Stimulated activated CD4-positive, alpha-beta T cell treated with anti-CD3 and anti-CD28 coated beads, TNF-alpha, amount 100 ng/mL, for 4 hours (primary cell): ENCODE data around the gene PARVA.
"Not testable (repeated sequence)": the region's sequence is repeated elsewhere in the genome, so short reads cannot be mapped to it uniquely, and the experiment has no call there.

ENCODE experiments used
- DNase-seq, 3 experiments: peaks; one replicate each; pipeline ENCODE4 v3.0.0-alpha.2; 2020; ENCODE audit warnings: low read depth in 3 of 3

The PARVA gene

GRCh38 chr11:12377106-12377823, at the start of gene PARVA:
TSS of gene PARVA (plus strand) at chr11:12377571. CDS start at chr11:12377648, 77 bp downstream.
- DNase-seq: no peak

GRCh38 chr11:12329169-12329568, 48.2 kb upstream of the PARVA start:
- no peak for DNase-seq

GRCh38 chr11:12329797-12330196, 47.6 kb upstream of the PARVA start:
- DNase-seq: no peak

- no peak for DNase-seq
Measured at GRCh38 chr11:12330485-12331231, 46.7 kb upstream of the PARVA start.

GRCh38 chr11:12331239-12331874, 46.0 kb upstream of the PARVA start:
- peak; percentile 31 to 50 (median 45) for DNase-seq

- DNase-seq: no peak
Measured at GRCh38 chr11:12343526-12343925, 33.8 kb upstream of the PARVA start.

GRCh38 chr11:12353534-12353933, 23.8 kb upstream of the PARVA start:
- DNase-seq: no peak

- DNase-seq: no peak
Measured at GRCh38 chr11:12354750-12355545, 22.4 kb upstream of the PARVA start.

GRCh38 chr11:12356944-12357655, 20.3 kb upstream of the PARVA start:
- DNase-seq: no peak

- not testable (repeated sequence) for DNase-seq
Measured at GRCh38 chr11:12357697-12358096, 19.7 kb upstream of the PARVA start.

- no peak for DNase-seq
Measured at GRCh38 chr11:12358302-12359188, 18.8 kb upstream of the PARVA start.

GRCh38 chr11:12359761-12360160, 17.6 kb upstream of the PARVA start:
- DNase-seq: no peak

GRCh38 chr11:12361682-12362081, 15.7 kb upstream of the PARVA start:
- DNase-seq: no peak

GRCh38 chr11:12362857-12363256, 14.5 kb upstream of the PARVA start:
- no peak for DNase-seq

- DNase-seq: no peak
Measured at GRCh38 chr11:12363373-12363772, 14.0 kb upstream of the PARVA start.

- DNase-seq: peak in 2 of 3 experiments; percentile 10
Measured at GRCh38 chr11:12365965-12366575, 11.3 kb upstream of the PARVA start.

GRCh38 chr11:12367057-12367456, 10.3 kb upstream of the PARVA start:
- not testable (repeated sequence) for DNase-seq

GRCh38 chr11:12372111-12372510, 5.3 kb upstream of the PARVA start:
- DNase-seq: no peak

GRCh38 chr11:12375720-12376119, 1.7 kb upstream of the PARVA start:
- DNase-seq: no peak
